IPS-18a (cell line): ENCODE results near the gene NOS1AP.

ENCODE experiments used
- H3K27ac ChIP-seq: one replicate; pipeline ENCODE4 v1.5.1; 2013; ENCODE audit warnings: low read length
- H3K27me3 ChIP-seq: one replicate; pipeline ENCODE4 v1.6.1; 2013; ENCODE audit warnings: mild to moderate bottlenecking, low read length; ENCODE audit not compliant: control insufficient read depth, insufficient read depth
- H3K36me3 ChIP-seq: one replicate; pipeline ENCODE4 v1.6.1; 2013; ENCODE audit warnings: low read depth, low read length; ENCODE audit not compliant: control insufficient read depth
- H3K4me1 ChIP-seq: one replicate; pipeline ENCODE4 v1.6.1; 2013; ENCODE audit warnings: low read depth, low read length; ENCODE audit not compliant: control insufficient read depth
- H3K4me3 ChIP-seq: one replicate; pipeline ENCODE4 v1.5.1; 2013; ENCODE audit warnings: low read length
- H3K9ac ChIP-seq: one replicate; pipeline ENCODE4 v1.6.1; 2013; ENCODE audit warnings: mild to moderate bottlenecking, low read length, moderate library complexity
- H3K9me3 ChIP-seq: one replicate; pipeline ENCODE4 v1.6.1; 2013; ENCODE audit warnings: low read depth, low read length; ENCODE audit not compliant: control insufficient read depth

NOS1AP gene

DNA sequence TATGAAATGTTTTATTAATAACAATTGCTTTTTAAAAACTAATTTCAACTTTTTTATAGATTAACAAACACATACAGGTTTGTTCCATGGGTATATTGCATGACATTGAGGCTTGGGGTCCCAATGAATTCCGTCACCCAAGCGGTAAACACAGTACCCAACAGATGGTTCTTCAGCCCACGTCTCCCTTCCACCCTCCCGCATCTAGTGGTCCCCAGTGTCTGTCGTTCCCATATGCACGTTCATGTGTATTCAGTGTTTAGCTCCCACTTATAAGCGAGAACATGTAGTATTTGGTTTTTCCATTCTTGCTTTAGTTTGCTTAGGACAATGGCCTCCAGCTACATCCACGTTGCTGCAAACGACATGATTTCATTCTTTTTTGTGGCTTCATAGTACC, 48.6 kb downstream of the NOS1AP start:
- H3K9ac ChIP-seq: no peak overlapping the region
- no peaks in the 10 kb centered on the region for H3K36me3 ChIP-seq
- H3K27me3 ChIP-seq: no peaks in the 10 kb centered on the region
- H3K4me3 ChIP-seq: no peak overlapping the region
- H3K27ac ChIP-seq: no peak overlapping the region
- no peaks in the 10 kb centered on the region for H3K4me1 ChIP-seq
- no peaks in the 10 kb centered on the region for H3K9me3 ChIP-seq

DNA sequence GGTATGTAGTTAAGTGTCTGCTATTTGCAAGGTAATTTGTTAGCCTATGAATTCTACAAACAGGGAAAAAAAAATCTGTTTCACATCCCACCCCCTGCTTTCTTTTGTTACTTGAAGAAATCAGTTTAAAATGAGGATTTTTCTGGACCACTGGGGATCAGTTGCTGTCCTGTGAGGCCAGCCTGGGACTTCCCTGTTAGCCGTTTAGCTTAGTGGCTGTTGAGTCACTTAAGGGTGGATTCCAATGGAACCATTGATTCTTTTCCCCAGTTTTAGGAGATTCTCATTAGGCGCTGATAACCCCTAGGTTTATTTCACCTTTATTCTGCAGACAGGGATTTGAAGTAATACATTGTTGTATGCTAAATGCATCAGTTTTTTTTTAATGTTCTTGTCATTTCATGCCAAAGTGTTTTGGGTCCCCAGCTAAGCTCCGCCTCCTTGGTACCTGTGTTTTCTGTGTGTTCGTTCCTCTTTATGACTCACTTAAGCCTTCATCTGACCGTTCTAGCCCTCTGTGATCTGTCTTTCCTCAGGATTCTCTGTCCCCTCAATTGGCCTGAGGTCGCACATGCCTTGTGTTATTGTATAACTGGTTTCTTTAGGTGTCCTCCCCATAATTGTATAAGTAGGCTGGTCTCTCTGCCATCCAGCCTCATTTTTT, 59.3 kb downstream of the NOS1AP start:
- Histone ChIP-seq H3K4me1 (peaks cover 7% of the 10 kb centered on the region), H3K27ac (no peak overlapping the region)

GRCh38 chr1:162130308-162130707, 60.8 kb downstream of the NOS1AP start:
- Histone ChIP-seq H3K27me3 (no peaks in the 10 kb centered on the region), H3K9ac (no peak overlapping the region), H3K4me1 (peaks cover 7% of the 10 kb centered on the region)

More for the DNA sequence above, 59.3 kb downstream of the NOS1AP start:
- Histone ChIP-seq H3K4me3 (no peak overlapping the region), H3K27me3 (no peaks in the 10 kb centered on the region), H3K9ac (no peak overlapping the region), H3K36me3 (no peaks in the 10 kb centered on the region), H3K9me3 (no peaks in the 10 kb centered on the region)

GRCh38 chr1:162131400-162132321, 62.2 kb downstream of the NOS1AP start:
- H3K4me3 ChIP-seq: no peak overlapping the region
- no peak overlapping the region for H3K27ac ChIP-seq
- no peaks in the 10 kb centered on the region for H3K9me3 ChIP-seq
- H3K4me1 ChIP-seq: peaks cover 10% of the 10 kb centered on the region
- no peaks in the 10 kb centered on the region for H3K27me3 ChIP-seq
- no peak overlapping the region for H3K9ac ChIP-seq
- no peaks in the 10 kb centered on the region for H3K36me3 ChIP-seq

More at GRCh38 chr1:162130308-162130707, 60.8 kb downstream of the NOS1AP start:
- no peaks in the 10 kb centered on the region for H3K9me3 ChIP-seq
- H3K36me3 ChIP-seq: no peaks in the 10 kb centered on the region
- H3K4me3 ChIP-seq: no peak overlapping the region
- no peak overlapping the region for H3K27ac ChIP-seq

- Histone ChIP-seq H3K4me3 (no peak overlapping the region), H3K36me3 (no peaks in the 10 kb centered on the region), H3K4me1 (peaks cover 18% of the 10 kb centered on the region), H3K27me3 (no peaks in the 10 kb centered on the region), H3K9me3 (no peaks in the 10 kb centered on the region), H3K9ac (no peak overlapping the region), H3K27ac (no peak overlapping the region)
These were observed 64.1 kb downstream of the NOS1AP start for GRCh38 chr1:162133566-162133965.

GRCh38 chr1:162134646-162135045, 65.2 kb downstream of the NOS1AP start:
- H3K36me3 ChIP-seq: no peaks in the 10 kb centered on the region
- H3K27ac ChIP-seq: no peak overlapping the region
- H3K4me1 ChIP-seq: peaks cover 16% of the 10 kb centered on the region
- no peaks in the 10 kb centered on the region for H3K9me3 ChIP-seq
- H3K9ac ChIP-seq: no peak overlapping the region
- no peak overlapping the region for H3K4me3 ChIP-seq
- no peaks in the 10 kb centered on the region for H3K27me3 ChIP-seq

DNA sequence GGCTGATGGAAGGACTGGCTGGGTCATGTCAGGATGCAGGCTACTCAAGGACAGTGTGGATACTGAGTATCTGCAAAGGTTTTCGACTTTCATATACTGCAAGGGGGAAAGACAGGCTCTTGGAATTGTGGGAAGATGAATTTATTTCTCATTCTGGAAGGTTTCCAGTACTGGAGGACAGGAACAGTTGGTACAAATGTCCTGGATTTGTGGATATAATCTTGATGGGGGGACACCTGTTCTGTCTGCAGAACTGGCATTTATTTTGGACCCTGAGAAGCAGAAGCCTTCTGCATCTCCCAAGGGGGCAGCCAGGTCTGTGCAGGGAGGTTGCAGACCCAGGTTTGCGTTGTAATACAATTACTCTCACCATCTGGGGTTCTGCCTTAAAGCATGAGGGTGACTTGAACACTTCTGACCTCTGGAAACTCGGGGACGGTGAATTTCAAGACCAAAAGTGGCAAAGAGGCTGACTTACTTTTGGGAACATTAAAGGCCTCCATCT, 65.8 kb downstream of the NOS1AP start:
- Histone ChIP-seq H3K4me1 (peaks cover 16% of the 10 kb centered on the region), H3K36me3 (no peaks in the 10 kb centered on the region)

DNA sequence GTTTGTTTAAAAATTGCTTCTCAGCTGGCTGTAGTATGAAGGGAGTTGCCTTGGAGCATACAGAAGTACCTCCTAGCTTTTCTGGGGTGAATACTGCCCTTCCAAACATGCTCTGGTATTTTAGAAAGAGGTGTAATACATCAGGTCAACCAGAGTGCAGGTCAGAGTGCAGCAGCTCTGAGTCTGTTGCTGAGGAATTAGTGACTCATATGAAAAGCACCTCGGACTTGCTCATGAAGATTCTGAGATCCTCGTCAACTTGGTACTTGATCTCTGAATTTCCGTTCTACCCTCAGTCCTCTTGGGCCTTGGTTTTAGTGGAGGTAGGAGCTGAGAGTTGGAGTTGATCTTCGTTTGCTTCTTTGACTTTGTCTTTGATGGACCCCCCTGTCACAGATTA, 67.3 kb downstream of the NOS1AP start:
- Histone ChIP-seq H3K4me1 (peaks cover 16% of the 10 kb centered on the region), H3K27me3 (no peaks in the 10 kb centered on the region), H3K27ac (no peak overlapping the region), H3K36me3 (no peaks in the 10 kb centered on the region), H3K4me3 (no peak overlapping the region), H3K9ac (no peak overlapping the region), H3K9me3 (no peaks in the 10 kb centered on the region)

More for the DNA sequence above, 65.8 kb downstream of the NOS1AP start:
- H3K27ac ChIP-seq: no peak overlapping the region
- no peak overlapping the region for H3K9ac ChIP-seq
- no peaks in the 10 kb centered on the region for H3K9me3 ChIP-seq
- H3K4me3 ChIP-seq: no peak overlapping the region
- H3K27me3 ChIP-seq: no peaks in the 10 kb centered on the region

- H3K27me3 ChIP-seq: no peaks in the 10 kb centered on the region
- H3K27ac ChIP-seq: no peak overlapping the region
- H3K36me3 ChIP-seq: no peaks in the 10 kb centered on the region
- H3K4me3 ChIP-seq: no peak overlapping the region
- H3K4me1 ChIP-seq: peaks cover 16% of the 10 kb centered on the region
- H3K9ac ChIP-seq: no peak overlapping the region
- H3K9me3 ChIP-seq: no peaks in the 10 kb centered on the region
These were observed 67.9 kb downstream of the NOS1AP start for GRCh38 chr1:162137179-162137960.

- no peak overlapping the region for H3K4me3 ChIP-seq
- no peaks in the 10 kb centered on the region for H3K9me3 ChIP-seq
- no peaks in the 10 kb centered on the region for H3K27me3 ChIP-seq
- H3K36me3 ChIP-seq: no peaks in the 10 kb centered on the region
- H3K27ac ChIP-seq: no peak overlapping the region
- peaks cover 16% of the 10 kb centered on the region for H3K4me1 ChIP-seq
- H3K9ac ChIP-seq: no peak overlapping the region
These were observed 68.6 kb downstream of the NOS1AP start for GRCh38 chr1:162138112-162138511.

DNA sequence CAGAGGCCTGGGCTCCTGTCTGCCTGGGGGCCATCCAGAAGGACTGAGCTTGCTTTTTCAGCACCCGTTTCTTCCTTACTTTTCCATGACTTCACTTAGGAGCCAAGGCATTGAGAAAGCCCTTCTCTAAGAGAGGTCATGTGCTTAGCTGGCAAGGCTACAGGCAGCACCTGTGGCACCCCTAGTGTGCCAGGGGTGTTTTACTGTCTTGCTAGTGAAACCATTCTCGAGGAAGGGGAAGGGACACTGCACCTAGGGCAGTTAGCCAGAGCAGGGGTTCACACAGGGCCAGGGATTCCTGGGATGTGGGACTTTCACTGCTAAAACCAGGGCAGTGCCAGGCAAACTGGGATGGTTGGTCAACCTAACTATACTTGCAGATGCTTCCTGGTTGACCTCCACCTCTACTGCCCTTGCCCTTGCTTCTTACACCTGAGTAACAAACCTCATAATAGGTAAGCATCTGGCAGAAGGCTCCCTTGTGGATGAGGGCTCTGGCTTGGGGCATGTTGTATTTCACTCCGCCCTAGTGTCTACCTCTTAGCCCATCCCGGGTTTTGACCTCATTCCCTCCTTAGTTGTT, 69.2 kb downstream of the NOS1AP start:
- Histone ChIP-seq H3K27ac (no peak overlapping the region), H3K4me3 (no peak overlapping the region), H3K9me3 (no peaks in the 10 kb centered on the region), H3K4me1 (peaks cover 16% of the 10 kb centered on the region), H3K36me3 (no peaks in the 10 kb centered on the region), H3K9ac (no peak overlapping the region), H3K27me3 (no peaks in the 10 kb centered on the region)
